ENCODE data around the gene FGF1. TPM values are rescaled to one million over a fixed set of nuclear protein-coding genes. Genes with fewer than 3 reads are reported as not detected.
"Not testable (repeated sequence)": the region's sequence is repeated elsewhere in the genome, so short reads cannot be mapped to it uniquely, and the experiment has no call there.

Gene FGF1
- total RNA-seq, 3 donors from 2014 or later (not counting 1 experiment from before 2014, with no cell fraction given) = not detected

DNA sequence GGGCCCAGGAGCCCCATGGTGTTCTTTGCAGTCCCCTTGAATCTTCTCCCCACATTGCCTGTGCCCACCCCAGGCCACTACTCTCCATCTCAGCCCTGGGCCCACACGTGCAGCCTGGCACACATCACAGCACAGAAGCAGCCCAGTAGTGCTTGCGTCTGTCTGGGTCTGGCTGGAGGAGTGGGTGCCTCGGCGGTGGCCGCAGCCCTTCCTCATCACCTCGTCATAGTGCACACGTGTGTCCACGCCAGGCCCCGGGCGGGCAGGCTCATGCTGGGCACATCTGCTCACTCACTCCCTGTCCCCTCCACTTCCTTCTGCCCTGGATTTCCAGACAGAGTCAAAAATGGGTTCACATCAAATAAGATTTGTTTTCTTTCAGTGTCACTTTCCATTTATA lies 33.3 kb downstream of the FGF1 start:
- Mint-ChIP-seq H3K4me3 (no peak overlapping the region), H3K36me3 (no peaks in the 10 kb centered on the region), H3K9me3 (no peaks in the 10 kb centered on the region), H3K27me3 (ENCODE audit: low read depth in 2 of 2) (peaks cover 12 to 13% of the 10 kb centered on the region in 2 donors), H3K4me1 (no peaks in the 10 kb centered on the region), H3K27ac (no peak overlapping the region)
- Histone ChIP-seq H3K36me3 (ENCODE audit: control insufficient read depth, insufficient read depth, low read length) (no peaks in the 10 kb centered on the region), H3K9me3 (ENCODE audit: control insufficient read depth, insufficient read depth, low read length) (no peaks in the 10 kb centered on the region), H3K4me1 (ENCODE audit: control insufficient read depth, insufficient read depth, low read length) (no peaks in the 10 kb centered on the region), H3K4me3 (ENCODE audit: low read length) (no peak overlapping the region), H3K27ac (ENCODE audit: low read length) (no peak overlapping the region), H3K27me3 (ENCODE audit: control insufficient read depth, insufficient read depth, low read length) (peaks cover 2% of the 10 kb centered on the region)
- ATAC-seq = no peak
- TF ChIP-seq, protein P1, sequence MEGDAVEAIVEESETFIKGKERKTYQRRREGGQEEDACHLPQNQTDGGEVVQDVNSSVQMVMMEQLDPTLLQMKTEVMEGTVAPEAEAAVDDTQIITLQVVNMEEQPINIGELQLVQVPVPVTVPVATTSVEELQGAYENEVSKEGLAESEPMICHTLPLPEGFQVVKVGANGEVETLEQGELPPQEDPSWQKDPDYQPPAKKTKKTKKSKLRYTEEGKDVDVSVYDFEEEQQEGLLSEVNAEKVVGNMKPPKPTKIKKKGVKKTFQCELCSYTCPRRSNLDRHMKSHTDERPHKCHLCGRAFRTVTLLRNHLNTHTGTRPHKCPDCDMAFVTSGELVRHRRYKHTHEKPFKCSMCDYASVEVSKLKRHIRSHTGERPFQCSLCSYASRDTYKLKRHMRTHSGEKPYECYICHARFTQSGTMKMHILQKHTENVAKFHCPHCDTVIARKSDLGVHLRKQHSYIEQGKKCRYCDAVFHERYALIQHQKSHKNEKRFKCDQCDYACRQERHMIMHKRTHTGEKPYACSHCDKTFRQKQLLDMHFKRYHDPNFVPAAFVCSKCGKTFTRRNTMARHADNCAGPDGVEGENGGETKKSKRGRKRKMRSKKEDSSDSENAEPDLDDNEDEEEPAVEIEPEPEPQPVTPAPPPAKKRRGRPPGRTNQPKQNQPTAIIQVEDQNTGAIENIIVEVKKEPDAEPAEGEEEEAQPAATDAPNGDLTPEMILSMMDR (IDR thresholded peaks at IDR 0.05) = no peak
- intact Hi-C loops (cut with micrococcal nuclease) = no loop called here
- WGBS (ENCODE audit: insufficient coverage) = 92% methylated on average over 10 of the region's 10 CpGs
- DNase-seq = no peak

DNA sequence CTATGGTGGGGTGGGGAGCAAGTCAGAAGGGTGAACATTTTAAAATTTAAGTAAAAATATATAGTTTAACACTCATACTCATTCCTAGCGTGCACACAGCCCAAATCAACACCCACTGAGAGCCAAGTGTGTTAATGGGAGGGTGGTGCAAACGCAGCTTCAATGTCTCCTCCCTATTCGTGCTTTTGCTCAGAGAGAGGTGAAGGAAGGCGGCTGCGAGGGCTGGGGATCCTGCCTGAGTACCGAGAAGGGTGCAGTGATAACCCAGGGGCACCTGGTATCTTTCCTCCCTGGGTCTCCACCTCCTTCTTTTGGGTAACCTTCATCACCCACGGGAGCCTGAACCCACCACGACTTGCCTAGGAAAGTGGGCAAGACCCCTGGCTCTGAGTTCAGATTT lies 35.0 kb downstream of the FGF1 start:
- Histone ChIP-seq H3K4me3 (ENCODE audit: low read length) (no peak overlapping the region), H3K9me3 (ENCODE audit: control insufficient read depth, insufficient read depth, low read length) (no peaks in the 10 kb centered on the region), H3K27ac (ENCODE audit: low read length) (no peak overlapping the region), H3K4me1 (ENCODE audit: control insufficient read depth, insufficient read depth, low read length) (no peaks in the 10 kb centered on the region), H3K27me3 (ENCODE audit: control insufficient read depth, insufficient read depth, low read length) (peaks cover 2% of the 10 kb centered on the region), H3K36me3 (ENCODE audit: control insufficient read depth, insufficient read depth, low read length) (no peaks in the 10 kb centered on the region)
- no peaks in the 10 kb centered on the region for H3K4me1 Mint-ChIP-seq
- DNase-seq (no peak), ATAC-seq (no peak)
- H3K4me3 Mint-ChIP-seq = no peak overlapping the region
- TF ChIP-seq, protein P1 (IDR thresholded peaks at IDR 0.05) = no peak
- peaks cover 7% of the 10 kb centered on the region in 2 donors for H3K27me3 Mint-ChIP-seq (ENCODE audit: low read depth in 2 of 2)
- H3K27ac Mint-ChIP-seq = no peak overlapping the region
- WGBS (ENCODE audit: insufficient coverage) = 70% methylated on average over 7 of the region's 8 CpGs
- H3K9me3 Mint-ChIP-seq = no peaks in the 10 kb centered on the region
- intact Hi-C loops (cut with micrococcal nuclease) = no loop called here
- no peaks in the 10 kb centered on the region for H3K36me3 Mint-ChIP-seq

- WGBS (ENCODE audit: insufficient coverage) = 73% methylated on average over 3 of the region's 3 CpGs
- H3K27me3 Mint-ChIP-seq (ENCODE audit: low read depth in 2 of 2) = peaks cover 0 to 7% of the 10 kb centered on the region in 2 donors
Observed at GRCh38 chr5:142650060-142650459, 35.8 kb downstream of the FGF1 start.

DNA sequence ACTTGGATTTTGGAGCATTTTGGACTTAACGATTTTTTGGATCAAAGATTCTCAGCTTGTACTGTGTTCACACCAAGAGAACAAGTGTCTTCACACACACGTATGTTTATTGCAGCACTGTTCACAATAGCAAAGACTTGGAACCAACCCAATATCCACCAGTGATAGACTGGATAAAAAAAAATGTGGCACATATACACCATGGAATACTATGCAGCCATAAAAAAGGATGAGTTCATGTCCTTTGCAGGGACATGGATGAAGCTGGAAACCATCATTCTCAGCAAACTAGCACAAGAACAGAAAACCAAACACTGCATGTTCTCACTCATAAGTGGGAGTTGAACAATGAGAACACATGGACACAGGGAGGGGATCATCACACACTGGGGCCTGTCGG lies 37.8 kb downstream of the FGF1 start:
- H3K27me3 ChIP-seq (ENCODE audit: control insufficient read depth, insufficient read depth, low read length); H3K4me3 Mint-ChIP-seq; H3K4me3 ChIP-seq (ENCODE audit: low read length); H3K9me3 Mint-ChIP-seq; H3K36me3 ChIP-seq (ENCODE audit: control insufficient read depth, insufficient read depth, low read length); H3K27ac Mint-ChIP-seq; H3K36me3 Mint-ChIP-seq; intact Hi-C loops (cut with micrococcal nuclease); H3K9me3 ChIP-seq (ENCODE audit: control insufficient read depth, insufficient read depth, low read length); ATAC-seq; H3K4me1 Mint-ChIP-seq; H3K4me1 ChIP-seq (ENCODE audit: control insufficient read depth, insufficient read depth, low read length); H3K27me3 Mint-ChIP-seq (ENCODE audit: low read depth in 2 of 2); H3K27ac ChIP-seq (ENCODE audit: low read length); DNase-seq: not testable (repeated sequence)
- WGBS (ENCODE audit: insufficient coverage) = 100% methylated on average over 2 of the region's 3 CpGs

More at GRCh38 chr5:142650060-142650459, 35.8 kb downstream of the FGF1 start:
- Histone ChIP-seq H3K36me3 (ENCODE audit: control insufficient read depth, insufficient read depth, low read length) (no peaks in the 10 kb centered on the region), H3K9me3 (ENCODE audit: control insufficient read depth, insufficient read depth, low read length) (no peaks in the 10 kb centered on the region), H3K4me3 (ENCODE audit: low read length) (no peak overlapping the region), H3K4me1 (ENCODE audit: control insufficient read depth, insufficient read depth, low read length) (no peaks in the 10 kb centered on the region), H3K27ac (ENCODE audit: low read length) (no peak overlapping the region), H3K27me3 (ENCODE audit: control insufficient read depth, insufficient read depth, low read length) (no peaks in the 10 kb centered on the region)
- Mint-ChIP-seq H3K27ac (no peak overlapping the region), H3K4me1 (no peaks in the 10 kb centered on the region), H3K9me3 (no peaks in the 10 kb centered on the region), H3K36me3 (no peaks in the 10 kb centered on the region), H3K4me3 (no peak overlapping the region)
- TF ChIP-seq, protein P1 (IDR thresholded peaks at IDR 0.05) = no peak
- no peak for DNase-seq
- intact Hi-C loops (cut with micrococcal nuclease) = no loop called here
- no peak for ATAC-seq
